HG02852 (cell line): ENCODE results near the gene P2RX7.

Experiments used
- ATAC-seq: cut with Tn5 transposase; IDR thresholded peaks from one replicate; pipeline ENCODE4 v1.9.1; 2021; ENCODE audit warnings: mild to moderate bottlenecking, moderate library complexity; ENCODE audit not compliant: unreplicated experiment

The P2RX7 gene

DNA sequence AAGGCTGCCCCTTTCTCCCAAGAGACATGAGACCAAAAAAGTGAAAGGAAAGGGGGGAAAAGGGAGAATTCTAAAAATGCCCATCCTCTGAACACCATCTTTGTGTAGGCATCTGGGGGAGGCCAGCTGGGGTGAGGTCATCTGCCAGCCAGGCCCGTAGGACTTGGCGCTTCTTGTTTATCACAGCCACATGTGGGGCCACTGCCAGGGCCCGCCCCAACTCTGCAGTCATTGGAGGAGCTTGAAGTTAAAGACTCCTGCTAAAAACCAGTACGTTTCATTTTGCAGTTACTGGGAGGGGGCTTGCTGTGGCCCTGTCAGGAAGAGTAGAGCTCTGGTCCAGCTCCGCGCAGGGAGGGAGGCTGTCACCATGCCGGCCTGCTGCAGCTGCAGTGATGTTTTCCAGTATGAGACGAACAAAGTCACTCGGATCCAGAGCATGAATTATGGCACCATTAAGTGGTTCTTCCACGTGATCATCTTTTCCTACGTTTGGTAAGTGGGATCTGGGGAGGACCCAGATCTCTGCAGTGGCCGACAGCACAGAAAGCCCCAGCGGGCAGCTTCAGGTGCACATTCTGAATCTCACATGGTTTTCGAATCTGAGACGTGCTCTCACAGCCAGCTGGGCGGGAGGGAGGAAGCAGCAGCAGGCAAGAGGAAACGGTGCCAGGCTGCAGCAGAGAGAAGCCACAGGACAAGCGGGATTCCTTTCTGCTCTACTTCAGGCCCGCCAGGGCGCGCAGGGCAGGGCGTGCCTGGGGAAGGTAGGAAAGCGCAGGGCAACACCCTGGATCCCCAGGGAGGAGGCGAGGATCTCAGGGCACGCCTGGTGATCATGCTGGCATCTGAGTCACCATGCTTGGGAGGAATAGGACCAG is at the start of gene P2RX7:
Gene P2RX7, plus strand, starts transcription at position 276 of the 881 bp plus-strand sequence. Its CDS starts 95 bp downstream, at position 371.
- ATAC-seq = no peak

DNA sequence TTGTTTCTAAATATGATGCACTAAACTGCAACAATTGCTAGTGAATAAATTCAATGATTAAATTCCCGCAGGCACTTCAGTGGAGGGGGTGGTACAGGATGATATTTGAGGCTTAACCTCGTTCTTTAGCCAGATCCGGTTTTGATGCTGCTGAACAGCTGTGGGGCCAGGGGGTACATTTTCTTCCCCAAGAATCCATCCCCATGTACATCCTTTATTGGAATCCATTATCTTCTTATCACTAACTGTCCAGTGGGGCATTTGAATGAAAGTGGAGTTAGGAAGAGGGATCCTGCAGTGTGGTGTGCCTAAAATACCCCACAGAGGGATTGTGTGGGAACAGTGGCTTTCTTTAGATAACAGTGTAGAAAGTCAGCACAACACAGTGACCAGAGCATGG is 48.4 kb upstream of the P2RX7 start:
- ATAC-seq = no peak

DNA sequence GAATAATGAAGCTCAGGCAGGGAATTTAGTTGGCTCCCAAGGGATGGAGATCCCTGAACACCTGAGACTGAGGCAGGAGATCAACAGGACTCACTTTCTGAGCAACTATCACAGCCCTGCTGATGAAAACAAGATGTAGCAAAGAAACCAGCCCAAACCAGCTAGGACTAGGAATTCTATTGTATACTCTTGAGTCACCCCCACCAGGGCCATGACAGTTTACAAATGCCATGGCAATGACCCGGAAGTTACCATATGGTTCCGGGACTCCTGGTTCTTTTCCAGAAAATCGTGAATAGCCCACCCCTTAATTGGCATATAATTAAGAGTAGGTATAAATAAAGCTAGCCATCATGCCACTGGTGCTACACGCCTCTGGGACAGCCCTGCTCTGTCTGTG is 47.6 kb upstream of the P2RX7 start:
- ATAC-seq = no peak

DNA sequence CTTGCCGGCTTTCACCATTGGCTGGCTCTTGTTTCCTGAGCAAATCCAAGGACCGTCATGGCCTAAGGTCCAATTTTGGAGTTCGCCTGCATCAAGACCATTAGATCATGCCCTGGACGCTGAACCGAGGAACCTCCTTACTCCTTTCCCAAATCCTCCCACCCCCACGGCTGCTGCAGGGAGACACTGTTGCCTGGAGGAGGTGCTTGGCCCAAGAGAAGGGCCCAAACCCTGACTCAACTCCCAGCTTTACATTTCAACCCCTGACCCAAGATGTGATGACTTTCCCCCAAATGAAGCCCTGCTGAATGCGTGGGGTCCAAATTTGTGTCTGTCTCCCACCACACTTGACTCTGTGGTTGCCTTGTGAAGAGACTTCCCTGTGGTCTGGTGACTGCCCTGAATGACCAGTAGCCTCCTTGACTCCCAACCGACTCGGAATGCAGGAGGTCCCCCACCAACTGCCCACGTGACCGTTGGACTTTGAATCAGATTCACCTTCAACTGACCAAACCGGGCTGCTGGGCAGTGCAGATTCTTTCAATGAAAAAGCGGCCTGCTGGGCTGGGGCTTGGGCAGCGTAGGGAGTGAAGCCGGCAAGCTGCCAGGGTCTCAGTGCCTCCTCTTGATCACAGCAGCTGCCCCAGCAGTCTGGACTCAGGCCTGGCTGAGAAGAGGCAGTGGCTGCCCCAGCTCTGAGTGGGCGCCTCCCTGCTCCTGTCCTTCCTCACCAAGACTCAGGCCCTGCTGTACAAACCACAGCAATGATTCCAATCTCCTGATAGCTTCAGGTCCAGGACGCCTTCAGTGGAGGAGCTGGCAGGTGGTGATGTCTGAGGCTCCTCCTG is 46.9 kb upstream of the P2RX7 start:
- ATAC-seq = no peak

DNA sequence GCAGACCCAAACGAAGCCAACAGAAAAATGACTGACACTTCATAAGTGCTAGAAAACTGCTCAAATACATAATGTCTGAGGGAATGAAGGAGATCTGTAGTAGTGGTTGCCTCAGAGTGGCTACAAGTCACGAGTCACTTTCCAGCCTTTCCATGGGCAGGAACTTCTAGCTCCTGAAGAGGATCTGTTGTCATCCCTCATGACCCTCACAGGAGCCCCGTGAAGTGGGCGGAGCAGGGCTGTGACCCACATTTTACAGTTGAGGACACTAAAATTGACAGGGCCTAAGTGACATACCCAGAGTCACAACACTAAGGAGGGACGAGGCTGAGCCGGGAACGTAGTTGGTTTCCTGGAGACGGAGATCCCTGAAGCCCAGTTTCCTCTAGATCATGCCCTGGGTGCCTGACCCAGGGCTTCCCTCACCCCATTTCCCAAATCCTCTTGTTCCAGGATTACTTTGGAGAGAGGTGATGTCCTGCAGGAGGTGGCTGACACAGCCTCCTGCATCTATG is 45.8 kb upstream of the P2RX7 start:
- no peak for ATAC-seq

DNA sequence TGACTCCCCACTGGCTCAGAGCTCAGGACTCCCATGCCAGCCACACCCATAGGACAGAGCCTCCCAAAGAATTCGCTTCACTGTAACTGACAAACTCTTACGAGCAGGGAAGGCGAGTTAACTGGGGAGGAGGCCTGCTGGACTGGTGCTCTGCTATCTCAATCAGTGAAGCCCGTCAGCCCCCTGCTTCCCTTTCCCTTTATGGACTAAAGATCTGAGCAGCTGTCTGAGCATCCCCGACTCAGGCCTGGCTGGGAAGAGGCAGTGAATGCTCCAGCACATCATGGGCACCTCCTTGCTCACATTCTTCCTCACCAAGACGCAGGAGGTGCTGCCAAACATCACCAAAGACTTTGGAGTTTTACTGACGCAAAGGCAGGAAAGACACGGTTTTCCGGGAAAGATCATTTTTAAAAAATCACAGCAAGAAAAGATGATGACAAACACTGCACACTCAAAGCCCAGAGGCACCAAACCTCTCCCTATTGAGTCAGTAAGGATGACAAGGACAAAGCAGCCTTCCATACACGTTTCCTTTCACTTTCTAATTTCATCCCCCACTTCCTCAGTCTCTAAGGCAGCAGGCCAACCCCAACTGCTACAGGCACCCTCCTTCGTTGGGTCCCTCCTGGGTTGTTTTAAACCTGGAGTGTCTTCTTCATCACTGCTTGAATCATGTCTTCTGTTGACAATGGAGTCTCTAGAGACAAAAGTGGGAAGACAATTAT is 45.0 kb upstream of the P2RX7 start:
- ATAC-seq = no peak

DNA sequence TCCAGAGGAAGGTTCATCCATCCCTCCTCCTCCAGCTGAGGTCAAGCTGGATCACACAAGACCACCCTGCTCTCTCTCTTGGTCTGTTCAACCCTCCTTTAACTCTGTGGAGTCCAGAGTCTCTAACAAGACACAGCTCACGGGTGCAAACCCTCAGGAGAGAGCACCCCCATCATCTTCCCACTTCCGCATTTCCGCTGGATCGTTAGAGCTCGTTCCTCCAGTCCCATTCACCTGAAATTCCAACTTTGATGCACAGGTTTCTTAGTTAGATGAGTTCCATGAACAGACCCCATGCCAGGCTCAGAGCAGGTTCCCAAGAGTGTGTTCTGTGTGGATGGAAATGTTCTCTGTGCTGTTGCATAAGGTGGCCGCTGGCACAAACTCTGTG is 44.5 kb upstream of the P2RX7 start:
- no peak for ATAC-seq

DNA sequence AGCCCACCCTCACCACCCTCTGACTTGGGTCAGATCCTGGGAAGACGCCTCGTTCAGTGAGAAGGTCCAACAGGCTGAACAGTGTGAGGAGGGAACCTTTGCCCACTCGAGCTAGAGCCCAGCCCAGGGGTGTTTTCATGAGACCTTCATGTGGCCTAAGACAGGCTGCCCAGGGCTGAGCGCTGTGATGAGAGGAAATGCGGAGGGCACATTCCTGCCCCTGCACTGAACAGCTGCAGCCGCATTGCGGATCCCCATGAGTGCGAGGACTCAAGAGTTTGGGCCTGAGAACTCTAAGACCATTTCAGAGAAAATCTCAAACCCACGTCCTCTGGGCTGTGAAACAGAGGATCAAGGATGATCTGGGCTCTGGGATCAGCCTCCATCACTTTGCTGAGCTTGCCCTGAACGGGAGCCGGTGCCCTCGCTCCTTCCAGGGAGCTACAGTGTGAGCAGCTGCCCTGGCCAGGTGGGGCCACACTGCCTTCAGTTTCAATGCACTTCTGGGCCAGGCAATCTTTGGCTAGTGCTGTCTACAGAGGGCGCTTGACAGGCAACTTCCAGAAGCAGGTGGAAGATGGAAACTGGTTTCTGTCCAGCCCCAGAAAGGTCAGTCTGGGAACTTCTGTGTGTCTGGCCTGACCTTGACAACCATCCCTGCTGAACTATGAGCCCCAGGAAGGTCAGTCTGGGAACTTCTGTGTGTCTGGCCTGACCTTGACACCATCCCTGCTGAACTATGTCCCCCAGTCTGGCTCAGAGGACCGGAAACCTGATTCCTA is 43.5 kb upstream of the P2RX7 start:
- ATAC-seq = no peak

DNA sequence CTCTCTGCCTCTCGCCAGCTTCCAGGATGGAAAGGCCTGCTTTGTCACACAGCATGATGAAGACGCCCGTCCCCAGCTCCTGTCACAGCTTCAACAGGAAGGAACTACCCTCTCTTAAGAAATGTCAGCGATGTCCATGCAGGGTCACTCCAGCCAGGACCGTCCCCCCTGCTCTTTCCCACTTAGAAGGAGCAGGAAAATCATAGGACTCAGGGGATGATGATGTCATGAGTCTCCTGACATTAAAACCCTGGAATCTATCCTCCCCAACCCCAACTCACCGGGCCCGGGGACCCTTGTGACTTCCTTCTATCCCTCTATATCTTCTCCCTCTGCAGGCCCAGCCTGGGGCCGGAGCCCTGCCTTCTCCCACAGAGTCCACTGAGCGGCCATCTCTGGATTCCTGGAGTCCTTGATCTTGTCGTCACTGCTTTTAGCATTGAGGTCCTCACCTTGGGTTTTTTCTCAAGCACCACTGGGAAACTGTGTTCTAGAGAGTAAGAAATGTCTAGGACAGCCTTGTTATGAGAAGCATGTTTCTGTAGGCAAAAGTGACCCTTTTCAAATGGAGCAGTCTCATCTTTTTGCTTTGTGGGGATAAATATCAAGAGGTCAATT is 42.8 kb upstream of the P2RX7 start:
- no peak for ATAC-seq

DNA sequence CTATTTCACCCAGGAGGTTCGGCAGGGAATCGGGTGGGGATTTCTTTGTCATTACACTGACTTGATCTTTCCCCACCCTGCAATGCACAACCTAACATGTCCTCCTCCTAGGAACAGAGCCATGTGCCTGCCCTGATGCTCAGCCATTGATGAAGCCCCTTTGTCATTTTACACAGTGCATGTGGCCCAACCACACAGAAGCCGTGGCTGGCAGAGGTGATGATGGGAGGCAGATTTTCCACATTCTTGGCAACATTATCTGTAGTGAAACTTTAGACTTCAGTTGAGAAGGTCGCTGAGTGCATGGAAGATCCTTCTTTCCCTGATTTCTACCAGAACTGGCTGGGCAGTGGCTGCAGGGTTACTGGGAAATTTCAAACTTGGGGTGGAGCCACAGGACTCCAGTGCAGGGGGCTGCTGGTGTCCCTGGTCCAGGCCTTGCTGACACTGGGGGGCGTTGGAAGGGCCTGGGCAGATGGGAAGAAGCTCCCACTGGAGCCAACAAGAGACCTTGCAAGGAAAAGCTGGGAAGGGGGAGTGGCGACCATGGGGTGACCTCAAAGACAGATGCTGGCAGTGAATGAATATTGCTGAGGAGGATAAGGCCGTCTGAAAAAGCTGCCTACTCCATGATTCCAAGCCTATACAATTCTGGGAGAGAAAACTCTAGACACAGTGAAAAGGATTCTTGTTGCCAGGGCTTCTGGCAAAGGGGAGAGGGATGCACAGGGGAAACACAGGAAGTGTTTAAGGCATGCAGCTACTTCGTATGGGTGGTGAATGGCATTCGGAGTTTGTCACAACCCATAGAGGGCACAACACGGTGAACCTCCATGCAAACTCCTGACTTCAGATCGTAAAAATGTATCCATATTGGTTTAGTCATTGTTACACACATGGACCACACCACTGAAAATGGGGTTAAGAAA is 41.8 kb upstream of the P2RX7 start:
- no peak for ATAC-seq

DNA sequence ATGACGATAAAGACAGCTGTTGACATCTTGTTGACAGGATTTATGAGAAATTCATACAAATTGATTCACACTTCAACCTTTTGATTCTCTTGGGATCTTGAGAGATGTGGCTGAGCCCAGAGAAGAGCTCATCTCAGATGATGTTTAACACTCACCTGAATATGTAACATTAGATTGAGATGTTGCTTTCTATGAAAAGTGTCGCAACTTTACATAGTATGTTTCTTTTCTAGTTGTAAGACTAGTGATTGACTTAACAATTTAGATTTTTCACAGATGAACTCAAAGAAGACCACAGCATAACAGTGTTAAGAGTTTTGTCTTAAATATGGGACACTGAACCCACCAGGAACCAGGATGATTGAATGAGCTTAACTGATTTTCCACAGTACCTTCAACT is 40.6 kb upstream of the P2RX7 start:
- no peak for ATAC-seq

DNA sequence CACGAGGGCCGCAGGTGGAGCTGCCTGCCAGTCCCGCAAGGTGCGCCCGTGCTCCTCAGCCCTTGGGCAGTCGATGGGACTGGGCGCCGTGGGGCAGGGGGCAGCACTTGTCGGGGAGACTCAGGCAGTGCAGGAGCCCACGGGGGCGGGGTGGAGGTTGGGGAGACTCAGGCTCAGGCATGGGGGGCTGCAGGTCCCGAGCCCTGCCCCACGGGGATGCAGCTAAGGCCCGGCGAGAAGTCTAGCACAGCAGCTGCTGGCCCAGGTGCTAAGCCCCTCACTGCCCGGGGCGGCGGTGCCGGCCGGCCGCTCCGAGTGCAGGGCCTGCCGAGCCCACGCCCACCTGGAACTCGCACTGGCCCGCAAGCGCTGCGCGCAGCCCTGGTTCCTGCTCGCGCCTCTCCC is 39.2 kb upstream of the P2RX7 start:
- ATAC-seq = no peak

DNA sequence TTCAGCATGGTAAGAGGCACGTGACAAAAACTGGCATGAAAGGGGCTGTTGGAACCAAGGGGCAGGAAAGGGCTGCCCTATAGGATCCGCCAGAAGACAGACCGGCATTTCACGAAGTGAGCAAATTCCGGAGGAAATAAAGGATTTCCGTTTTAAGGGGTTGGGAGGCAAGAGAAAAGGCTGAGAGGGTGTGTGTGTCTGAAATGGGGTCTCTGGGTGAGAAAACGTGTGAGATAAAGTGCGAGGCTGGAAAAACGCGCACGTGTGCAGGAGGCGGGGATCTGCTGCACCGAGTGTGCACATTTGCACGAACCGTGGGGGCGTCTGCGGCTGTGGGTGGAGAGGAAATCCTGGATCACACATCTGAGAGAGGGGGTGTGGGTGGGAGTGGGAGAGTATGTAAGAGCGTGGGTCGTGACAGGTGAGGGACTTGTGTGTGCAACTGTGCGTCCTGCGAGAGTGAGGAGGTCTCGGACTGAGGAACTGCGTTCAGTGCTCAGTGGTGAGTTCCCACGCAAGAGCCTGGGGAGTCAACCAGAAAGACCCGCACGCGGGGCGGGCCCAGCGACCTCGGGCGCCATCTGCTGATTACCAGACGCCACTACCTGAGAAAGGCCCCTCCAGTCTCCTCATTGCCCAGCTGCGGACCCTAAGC is 37.0 kb upstream of the P2RX7 start:
- ATAC-seq = no peak

DNA sequence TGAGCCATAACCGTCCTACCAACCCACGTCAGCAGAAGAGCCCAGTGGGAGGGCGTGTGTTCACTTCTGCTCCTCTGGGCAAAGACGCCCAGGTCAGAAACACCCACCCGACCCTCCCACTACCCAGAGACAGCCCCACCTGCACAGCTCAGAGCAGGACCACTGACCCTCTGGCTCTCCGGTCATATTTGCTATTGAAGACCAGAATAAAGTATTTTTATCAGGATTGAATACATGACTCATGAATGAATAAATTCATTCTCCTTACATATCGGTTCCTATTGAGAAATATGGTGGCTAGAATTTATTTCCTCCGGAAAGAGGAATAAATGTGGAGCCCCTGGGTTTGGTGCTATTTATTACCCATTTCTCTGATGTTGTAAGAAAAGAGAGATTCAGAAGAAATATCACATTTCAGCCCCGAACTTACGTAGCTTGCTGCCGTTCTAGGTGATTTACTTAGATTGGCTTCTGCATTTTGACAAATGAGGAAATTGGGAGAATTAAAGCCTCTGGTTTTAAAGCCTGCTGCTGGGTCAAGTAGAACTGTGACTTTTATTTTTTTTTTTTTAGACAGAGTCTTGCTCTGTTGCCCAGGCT is 36.4 kb upstream of the P2RX7 start:
- ATAC-seq = no peak

DNA sequence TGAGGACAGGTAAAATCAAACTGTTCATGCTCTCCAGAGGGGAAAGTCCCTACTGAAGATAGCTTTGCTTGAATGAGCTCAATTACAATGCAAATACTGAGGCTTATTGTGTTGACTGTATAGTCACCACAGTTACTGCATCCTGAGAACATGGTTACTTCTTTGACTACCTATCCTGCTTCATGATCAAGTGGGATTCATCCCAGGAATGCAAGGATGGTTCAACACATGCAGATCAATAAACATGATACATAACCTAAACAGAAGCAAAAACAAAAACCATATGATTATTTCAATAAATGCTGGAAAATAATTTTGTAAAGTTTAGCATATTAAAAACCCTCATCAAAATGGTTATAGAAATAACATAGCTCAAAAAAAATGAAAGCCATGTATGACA is 32.9 kb upstream of the P2RX7 start:
- no peak for ATAC-seq

DNA sequence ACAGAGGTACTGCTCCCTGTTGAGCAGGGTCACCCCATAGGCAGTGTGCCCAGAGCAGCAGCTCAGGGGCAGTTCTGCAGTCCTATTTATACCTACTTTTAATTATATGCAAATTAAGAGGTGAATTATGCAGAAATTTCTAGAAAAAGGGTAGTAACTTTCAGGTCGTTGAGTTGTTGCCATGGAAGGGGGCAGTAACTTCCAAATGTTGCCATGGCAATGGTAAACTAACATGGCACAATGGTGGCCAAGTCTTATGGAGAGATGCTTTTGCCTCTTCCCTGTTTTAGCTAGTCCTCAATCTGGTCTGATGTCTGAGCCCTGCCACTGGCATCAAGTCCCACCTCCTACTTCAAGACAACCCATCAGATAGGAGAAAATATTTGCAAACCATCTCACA is 30.4 kb upstream of the P2RX7 start:
- ATAC-seq = no peak

DNA sequence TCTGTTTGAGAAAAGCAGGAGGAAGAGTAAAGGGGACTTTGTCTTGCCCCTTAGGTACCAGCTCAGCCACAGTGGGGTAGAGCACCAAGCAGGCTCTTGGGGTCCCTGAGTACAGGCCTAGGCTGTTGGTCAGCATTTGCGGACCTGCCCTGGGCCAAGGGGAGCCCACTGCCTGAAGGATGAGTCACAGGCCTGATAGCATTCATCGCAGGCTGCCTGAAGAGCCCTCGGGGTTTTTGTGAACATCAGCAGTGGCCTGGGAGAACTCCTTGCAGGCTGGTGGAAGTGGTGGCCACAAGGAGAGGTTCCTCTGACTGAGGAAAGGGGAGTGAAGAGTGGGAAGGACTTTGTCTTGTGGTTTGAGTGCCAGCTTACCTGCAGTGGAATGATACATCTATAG is 25.0 kb upstream of the P2RX7 start:
- no peak for ATAC-seq

DNA sequence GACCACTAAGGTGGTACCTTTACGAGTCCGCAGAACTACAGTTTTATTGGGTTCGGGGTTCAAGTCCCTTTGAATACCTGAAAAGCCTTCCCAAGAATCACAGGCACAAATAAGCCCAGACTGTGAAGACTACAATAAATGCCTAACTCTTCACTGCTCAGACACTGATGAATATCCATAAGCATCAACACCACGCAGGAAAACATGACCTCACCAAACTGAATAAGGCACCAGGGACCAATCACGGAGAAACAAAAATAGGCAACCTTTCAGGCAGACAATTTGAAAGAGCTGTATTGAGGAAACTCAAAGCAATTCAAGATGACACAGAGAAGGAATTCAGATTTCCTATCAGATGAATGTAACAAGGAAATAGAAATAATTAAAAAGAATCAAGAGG is 24.2 kb upstream of the P2RX7 start:
- ATAC-seq = no peak
